HepG2 (cell line): Measurements from ENCODE around the gene ADD2.

Source experiments
- EP300 ChIP-seq, 3 experiments: sonication (generic) in 1 of 3; formaldehyde crosslinking in 1 of 3; IDR thresholded peaks; 2 replicates each; pipeline versions ENCODE4 v1.5.1 to v1.6.1; 2011 to 2020; ENCODE audit warnings: low read depth in 2 of 3, low read length in 2 of 3, borderline replicate concordance in 1 of 3, improper control_type of control experiment in 1 of 3, mild to moderate bottlenecking in 1 of 3, missing genetic modification reagents in 1 of 3, moderate library complexity in 1 of 3
- RAD21 ChIP-seq: fragments of 450-650 bp; formaldehyde crosslinking; IDR thresholded peaks from 2 replicates; pipeline ENCODE4 v1.5.0; 2020; ENCODE audit warnings: mild to moderate bottlenecking
- ZNF766 ChIP-seq: sonication (generic); formaldehyde crosslinking; IDR thresholded peaks from 2 replicates; pipeline ENCODE4 v1.5.0; 2020; ENCODE audit warnings: missing genetic modification reagents, borderline replicate concordance
- TF ChIP-seq, protein P1 (sequence below): sonication (generic); formaldehyde crosslinking; IDR thresholded peaks from 2 replicates; pipeline ENCODE4 v1.5.0; 2020; ENCODE audit warnings: mild to moderate bottlenecking, missing genetic modification reagents, moderate library complexity

DNA sequence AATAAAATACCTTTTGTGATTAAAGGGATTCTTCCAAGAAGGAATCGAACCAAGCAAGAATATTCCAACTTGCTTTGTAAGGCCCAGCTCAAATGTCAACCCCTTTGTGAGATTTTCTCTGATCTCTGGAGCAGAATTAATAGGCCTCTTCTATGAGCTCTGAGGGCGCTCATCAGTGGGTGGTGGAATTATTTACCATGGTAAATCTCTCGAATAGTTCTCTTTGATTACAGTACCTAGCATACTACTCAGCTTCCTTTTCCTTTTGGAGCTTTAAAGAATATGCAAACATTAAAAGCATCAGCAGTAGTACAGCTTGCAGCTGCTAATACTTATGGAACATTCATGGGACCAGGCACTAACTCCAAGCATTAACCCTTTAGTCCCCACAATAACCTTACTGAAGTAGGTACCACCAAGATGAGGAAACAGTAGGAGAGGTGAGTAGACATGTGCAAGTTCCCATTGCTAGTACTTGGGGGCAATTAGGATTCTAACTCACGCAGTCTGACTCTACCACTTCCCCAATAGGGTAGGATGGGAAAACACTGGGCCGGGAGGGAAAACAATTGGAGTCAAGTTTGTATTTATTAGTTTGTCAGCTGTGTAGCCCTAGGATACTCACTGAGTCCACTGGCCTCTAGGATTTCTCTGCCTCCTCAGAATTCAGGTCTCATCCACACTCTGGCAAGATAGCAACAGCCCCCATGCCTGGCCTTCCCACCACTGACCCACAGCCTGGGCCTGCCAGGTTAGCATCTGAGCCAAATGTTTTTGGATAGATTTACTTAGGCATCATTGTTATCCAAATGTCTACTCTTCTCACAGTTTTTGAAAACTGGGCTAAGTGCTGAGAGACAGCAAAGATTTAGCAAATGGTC lies 21.7 kb downstream of the ADD2 start:
- TF ChIP-seq EP300 (IDR thresholded peaks at IDR 0.05; ENCODE audit: low read depth in 2 of 2, low read length in 2 of 2) (no peak), EP300 (CRISPR knock-in tag; IDR thresholded peaks at IDR 0.05; ENCODE audit: borderline replicate concordance) (no peak), ZNF766 (CRISPR knock-in tag) (no peak), RAD21 (CRISPR knock-in tag) (no peak)
- TF ChIP-seq, protein P1, sequence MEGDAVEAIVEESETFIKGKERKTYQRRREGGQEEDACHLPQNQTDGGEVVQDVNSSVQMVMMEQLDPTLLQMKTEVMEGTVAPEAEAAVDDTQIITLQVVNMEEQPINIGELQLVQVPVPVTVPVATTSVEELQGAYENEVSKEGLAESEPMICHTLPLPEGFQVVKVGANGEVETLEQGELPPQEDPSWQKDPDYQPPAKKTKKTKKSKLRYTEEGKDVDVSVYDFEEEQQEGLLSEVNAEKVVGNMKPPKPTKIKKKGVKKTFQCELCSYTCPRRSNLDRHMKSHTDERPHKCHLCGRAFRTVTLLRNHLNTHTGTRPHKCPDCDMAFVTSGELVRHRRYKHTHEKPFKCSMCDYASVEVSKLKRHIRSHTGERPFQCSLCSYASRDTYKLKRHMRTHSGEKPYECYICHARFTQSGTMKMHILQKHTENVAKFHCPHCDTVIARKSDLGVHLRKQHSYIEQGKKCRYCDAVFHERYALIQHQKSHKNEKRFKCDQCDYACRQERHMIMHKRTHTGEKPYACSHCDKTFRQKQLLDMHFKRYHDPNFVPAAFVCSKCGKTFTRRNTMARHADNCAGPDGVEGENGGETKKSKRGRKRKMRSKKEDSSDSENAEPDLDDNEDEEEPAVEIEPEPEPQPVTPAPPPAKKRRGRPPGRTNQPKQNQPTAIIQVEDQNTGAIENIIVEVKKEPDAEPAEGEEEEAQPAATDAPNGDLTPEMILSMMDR (CRISPR knock-in tag), result no peak
